LNCAP (cell line): Measurements from ENCODE around the gene SIRT1.

ENCODE experiments used
- CTCF ChIP-seq: fragments of 450-650 bp; IDR thresholded peaks from 2 replicates; pipeline ENCODE4 v1.5.1; 2017; ENCODE audit warnings: mild to moderate bottlenecking

SIRT1 gene

GRCh38 chr10:67955614-67956013, 71.2 kb downstream of the SIRT1 start:
- no peak for TF ChIP-seq CTCF

GRCh38 chr10:67959839-67960476, 75.5 kb downstream of the SIRT1 start:
- TF ChIP-seq CTCF = no peak

GRCh38 chr10:67965456-67965855, 81.0 kb downstream of the SIRT1 start:
- TF ChIP-seq CTCF = no peak
